GM10248 (cell line): ENCODE data around the gene BMP7.

Experiments used
- CTCF ChIA-PET: fragments of 300-600 bp; sonication (Branson Sonifier 250); formaldehyde crosslinking; extraction: SDS; loops from one replicate; lab custom pipeline; 2021; ENCODE audit warnings: antibody characterized with exemption; lab: Yijun Ruan, JAX
- POLR2A ChIA-PET: fragments of 350-650 bp; sonication (Branson Sonifier 250); formaldehyde crosslinking; extraction: SDS; loops from one replicate; lab custom pipeline; 2020; ENCODE audit warnings: antibody characterized with exemption; lab: Yijun Ruan, JAX
- DNase-seq: peaks from one replicate; pipeline ENCODE4 v3.0.0; 2012; ENCODE audit errors: extremely low spot score
- TF ChIP-seq, protein P1 (sequence below): IDR thresholded peaks from 2 replicates; pipeline ENCODE4 v1.5.1; 2012; ENCODE audit warnings: mild to moderate bottlenecking, low read depth; ENCODE audit errors: extremely low read depth, missing control alignments, control extremely low read depth

The BMP7 gene

GRCh38 chr20:57259938-57260921 lies 6.2 kb downstream of the BMP7 start:
- TF ChIP-seq, protein P1, sequence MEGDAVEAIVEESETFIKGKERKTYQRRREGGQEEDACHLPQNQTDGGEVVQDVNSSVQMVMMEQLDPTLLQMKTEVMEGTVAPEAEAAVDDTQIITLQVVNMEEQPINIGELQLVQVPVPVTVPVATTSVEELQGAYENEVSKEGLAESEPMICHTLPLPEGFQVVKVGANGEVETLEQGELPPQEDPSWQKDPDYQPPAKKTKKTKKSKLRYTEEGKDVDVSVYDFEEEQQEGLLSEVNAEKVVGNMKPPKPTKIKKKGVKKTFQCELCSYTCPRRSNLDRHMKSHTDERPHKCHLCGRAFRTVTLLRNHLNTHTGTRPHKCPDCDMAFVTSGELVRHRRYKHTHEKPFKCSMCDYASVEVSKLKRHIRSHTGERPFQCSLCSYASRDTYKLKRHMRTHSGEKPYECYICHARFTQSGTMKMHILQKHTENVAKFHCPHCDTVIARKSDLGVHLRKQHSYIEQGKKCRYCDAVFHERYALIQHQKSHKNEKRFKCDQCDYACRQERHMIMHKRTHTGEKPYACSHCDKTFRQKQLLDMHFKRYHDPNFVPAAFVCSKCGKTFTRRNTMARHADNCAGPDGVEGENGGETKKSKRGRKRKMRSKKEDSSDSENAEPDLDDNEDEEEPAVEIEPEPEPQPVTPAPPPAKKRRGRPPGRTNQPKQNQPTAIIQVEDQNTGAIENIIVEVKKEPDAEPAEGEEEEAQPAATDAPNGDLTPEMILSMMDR: no peak

GRCh38 chr20:57259121-57259937 lies 7.1 kb downstream of the BMP7 start:
- CTCF ChIA-PET: interaction anchor here (1.1 kb wide), 1 partner anchor 709 kb away, joined by 3 read pairs; no protein-coding TSS in a partner anchor
- TF ChIP-seq, protein P1: no peak
- no peak for DNase-seq
- POLR2A ChIA-PET: no interaction called here

More at GRCh38 chr20:57259938-57260921, 6.2 kb downstream of the BMP7 start:
- DNase-seq: no peak
- POLR2A ChIA-PET: no interaction called here
- CTCF ChIA-PET: interaction anchor here (1.3 kb wide), 1 partner anchor 21 kb away, joined by 3 read pairs; no protein-coding TSS in a partner anchor

DNA sequence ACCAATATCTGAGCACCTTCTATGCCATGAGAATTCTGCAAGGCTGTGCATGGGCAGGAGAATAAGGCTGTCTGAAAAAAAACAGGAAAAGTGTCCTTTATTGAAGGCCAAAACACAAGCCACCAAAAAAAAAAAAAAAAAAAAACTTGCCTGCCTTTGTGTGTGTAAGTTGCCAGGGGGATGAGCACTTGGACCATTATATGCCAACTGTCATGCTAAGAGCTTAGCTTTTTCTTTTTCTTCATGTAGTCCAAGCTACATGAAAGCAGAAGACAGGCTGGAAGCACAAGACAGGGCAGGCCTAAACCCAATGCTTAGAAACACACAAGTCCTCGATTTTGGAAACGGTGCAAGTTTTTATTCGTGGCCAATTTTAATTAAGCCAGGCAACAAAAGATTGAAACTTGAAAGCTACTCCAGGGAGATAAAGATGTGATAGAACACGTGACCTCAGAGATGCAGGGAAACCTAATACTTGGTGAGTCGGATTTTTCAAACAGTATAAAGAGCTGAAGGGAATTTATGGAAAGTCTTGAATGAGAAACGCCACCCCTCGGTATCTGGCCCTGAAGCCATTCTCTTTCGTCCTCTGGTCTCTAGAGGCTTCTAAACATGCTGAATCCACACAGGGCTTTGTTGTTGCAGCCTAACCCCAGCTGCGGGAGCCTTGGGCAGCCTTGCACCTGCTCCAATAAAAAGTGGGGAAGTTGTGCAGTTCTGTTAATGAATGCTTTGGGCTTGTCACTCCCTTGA lies 8.6 kb downstream of the BMP7 start:
- POLR2A ChIA-PET: no interaction called here
- CTCF ChIA-PET: no interaction called here
- TF ChIP-seq, protein P1: no peak
- DNase-seq: no peak

DNA sequence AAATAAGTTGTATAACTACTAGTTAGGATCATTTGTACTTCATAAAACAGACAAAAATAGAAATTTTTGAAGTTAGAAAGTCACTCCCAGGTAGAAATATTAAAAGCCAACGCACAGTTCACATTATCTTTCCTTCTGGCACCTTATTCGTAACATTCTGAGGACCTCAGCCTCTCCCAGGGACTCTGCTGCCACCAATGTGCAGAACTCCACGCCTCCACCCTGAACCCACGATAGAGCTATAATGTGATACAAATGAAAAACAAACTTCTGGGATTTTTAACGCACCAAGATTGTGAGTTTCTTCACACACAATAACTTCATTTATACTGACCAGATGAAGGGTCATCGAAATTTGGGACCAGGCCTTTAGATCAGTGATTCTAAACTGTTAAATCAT lies 9.5 kb downstream of the BMP7 start:
- no peak for DNase-seq
- ChIA-PET CTCF (no interaction called here), POLR2A (no interaction called here)
- TF ChIP-seq, protein P1: no peak

- DNase-seq: no peak
- ChIA-PET CTCF (interaction anchor here (0.8 kb wide), 1 partner anchor 166 kb away, joined by 3 read pairs; no protein-coding TSS in a partner anchor), POLR2A (no interaction called here)
- TF ChIP-seq, protein P1: no peak
Measured at GRCh38 chr20:57256205-57256604, 10.2 kb downstream of the BMP7 start.
